ENCODE data around the gene ZNF132. TPM values are rescaled to one million over a fixed set of nuclear protein-coding genes. Genes with fewer than 3 reads are reported as not detected.

The ZNF132 gene
- total and polyA plus RNA-seq, 5 donors from 2014 or later = 0.76 to 2.0 (median 0.96) TPM

Other genes with a start within 250 kb of the ZNF132 start
- gene ZNF544, start 211.2 kb downstream of the ZNF132 start, total RNA-seq = 11.6 TPM
- 10 to 100 TPM; 16.2 to 20.8 (median 19.2) TPM for gene ZNF544, start 211.2 kb downstream of the ZNF132 start, polyA plus RNA-seq
- gene ZNF8, start 161.2 kb downstream of the ZNF132 start, total RNA-seq = 6.7 TPM
- gene ZNF8, start 161.2 kb downstream of the ZNF132 start, polyA plus RNA-seq = under 1 TPM; 0.33 to 0.87 (median 0.61) TPM
- gene ERVK3-1, start 134.8 kb downstream of the ZNF132 start, total RNA-seq = 117 TPM
- gene ERVK3-1, start 134.8 kb downstream of the ZNF132 start, polyA plus RNA-seq = 10 to 100 TPM; 65.9 to 85.8 (median 77.4) TPM
- 2.1 TPM for gene ZSCAN22, start 113.2 kb downstream of the ZNF132 start, total RNA-seq
- gene ZSCAN22, start 113.2 kb downstream of the ZNF132 start, polyA plus RNA-seq = 1 to 10 TPM in 2 of 4 donors, under 1 TPM in 2; 0.31 to 2.6 (median 1.3) TPM
- gene A1BG, start 86.7 kb downstream of the ZNF132 start, total RNA-seq = 11.8 TPM
- gene A1BG, start 86.7 kb downstream of the ZNF132 start, polyA plus RNA-seq = 10 to 100 TPM; 32.0 to 53.7 (median 39.8) TPM
- 0.27 TPM for gene ZNF497, start 77.4 kb downstream of the ZNF132 start, total RNA-seq
- gene ZNF497, start 77.4 kb downstream of the ZNF132 start, polyA plus RNA-seq = under 1 TPM; 0.34 to 0.79 (median 0.41) TPM
- gene ZNF837, start 59.1 kb downstream of the ZNF132 start, total RNA-seq = 1.1 TPM
- 1 to 10 TPM; 2.5 to 7.7 (median 4.6) TPM for gene ZNF837, start 59.1 kb downstream of the ZNF132 start, polyA plus RNA-seq
- gene RPS5, start 52.9 kb downstream of the ZNF132 start, total RNA-seq = 747 TPM
- 1,000 to 10,000 TPM in 3 of 4 donors, 100 to 1,000 TPM in 1; 916 to 1,786 (median 1,426) TPM for gene RPS5, start 52.9 kb downstream of the ZNF132 start, polyA plus RNA-seq
- gene RNF225, start 44.5 kb downstream of the ZNF132 start, total RNA-seq = 0.39 TPM
- gene RNF225, start 44.5 kb downstream of the ZNF132 start, polyA plus RNA-seq = not detected
- 1.7 TPM for gene ZNF584, start 31.5 kb downstream of the ZNF132 start, total RNA-seq
- 1 to 10 TPM; 5.4 to 8.8 (median 5.8) TPM for gene ZNF584, start 31.5 kb downstream of the ZNF132 start, polyA plus RNA-seq
- gene ZNF324B, start 11.5 kb upstream of the ZNF132 start, total RNA-seq = 6.5 TPM
- gene ZNF324B, start 11.5 kb upstream of the ZNF132 start, polyA plus RNA-seq = 1 to 10 TPM in 1 of 4 donors, under 1 TPM in 3; 0.81 to 1.4 (median 0.90) TPM
- gene ZNF324, start 26.9 kb upstream of the ZNF132 start, total RNA-seq = 15.1 TPM
- gene ZNF324, start 26.9 kb upstream of the ZNF132 start, polyA plus RNA-seq = 10 to 100 TPM in 2 of 4 donors, 1 to 10 TPM in 2; 5.3 to 12.7 (median 10.2) TPM
- gene ZNF446, start 36.2 kb upstream of the ZNF132 start, total RNA-seq = 10.5 TPM
- 1 to 10 TPM; 1.7 to 5.2 (median 3.8) TPM for gene ZNF446, start 36.2 kb upstream of the ZNF132 start, polyA plus RNA-seq
- 5.5 TPM for gene SLC27A5, start 71.8 kb upstream of the ZNF132 start, total RNA-seq
- 10 to 100 TPM; 14.4 to 26.7 (median 20.4) TPM for gene SLC27A5, start 71.8 kb upstream of the ZNF132 start, polyA plus RNA-seq
- gene ZBTB45, start 79.7 kb upstream of the ZNF132 start, total RNA-seq = 8.0 TPM
- gene ZBTB45, start 79.7 kb upstream of the ZNF132 start, polyA plus RNA-seq = 1 to 10 TPM; 4.2 to 5.7 (median 4.9) TPM
- 379 TPM for gene TRIM28, start 103.9 kb upstream of the ZNF132 start, total RNA-seq
- gene TRIM28, start 103.9 kb upstream of the ZNF132 start, polyA plus RNA-seq = 10 to 100 TPM; 34.5 to 52.4 (median 44.0) TPM
- gene CHMP2A, start 115.0 kb upstream of the ZNF132 start, total RNA-seq = 83.1 TPM
- 100 to 1,000 TPM; 210 to 273 (median 240) TPM for gene CHMP2A, start 115.0 kb upstream of the ZNF132 start, polyA plus RNA-seq
- 50.2 TPM for gene UBE2M, start 118.5 kb upstream of the ZNF132 start, total RNA-seq
- 10 to 100 TPM in 2 of 4 donors, 1 to 10 TPM in 2; 8.7 to 17.2 (median 12.9) TPM for gene UBE2M, start 118.5 kb upstream of the ZNF132 start, polyA plus RNA-seq
- 15.6 TPM for gene MZF1, start 133.2 kb upstream of the ZNF132 start, total RNA-seq
- 1 to 10 TPM; 7.4 to 8.9 (median 7.9) TPM for gene MZF1, start 133.2 kb upstream of the ZNF132 start, polyA plus RNA-seq